A673 (cell line): ENCODE measurements around the gene WDR82.

Experiments used
- EZH2 ChIP-seq: fragments of 200-600 bp; sonication (generic); IDR thresholded peaks from 2 replicates; pipeline ENCODE4 v1.6.1; 2017; ENCODE audit warnings: borderline replicate concordance, low read depth, mild to moderate bottlenecking, mixed read lengths, antibody characterized with exemption, low read length; ENCODE audit not compliant: poor library complexity, severe bottlenecking
- TF ChIP-seq, protein P1 (sequence below): fragments of 300-800, 200-600 bp; sonication (generic); conservative IDR thresholded peaks from 2 replicates; pipeline ENCODE4 v1.5.1; 2017; ENCODE audit warnings: low read depth, mild to moderate bottlenecking, antibody characterized with exemption, low read length, moderate library complexity, mixed read lengths

DNA sequence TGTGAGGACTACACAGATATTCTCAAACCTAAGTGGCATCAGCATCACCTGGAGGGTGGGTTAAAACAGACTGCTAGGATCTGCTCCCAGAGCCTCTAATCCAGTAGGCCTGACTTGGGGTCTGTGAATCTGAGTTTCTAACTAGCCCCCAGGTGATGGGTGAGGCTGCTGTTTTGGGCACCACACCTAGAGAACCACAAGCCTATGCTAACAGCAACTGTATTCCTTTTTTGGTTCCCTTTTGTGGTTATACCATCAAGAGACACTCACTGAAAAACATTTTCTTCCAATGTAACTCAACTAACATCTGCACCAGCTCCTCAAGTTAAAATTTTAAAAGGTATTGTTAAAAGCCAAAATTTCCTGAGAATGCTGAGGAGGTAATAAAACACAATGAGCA lies 16.0 kb downstream of the WDR82 start:
- TF ChIP-seq, protein P1, sequence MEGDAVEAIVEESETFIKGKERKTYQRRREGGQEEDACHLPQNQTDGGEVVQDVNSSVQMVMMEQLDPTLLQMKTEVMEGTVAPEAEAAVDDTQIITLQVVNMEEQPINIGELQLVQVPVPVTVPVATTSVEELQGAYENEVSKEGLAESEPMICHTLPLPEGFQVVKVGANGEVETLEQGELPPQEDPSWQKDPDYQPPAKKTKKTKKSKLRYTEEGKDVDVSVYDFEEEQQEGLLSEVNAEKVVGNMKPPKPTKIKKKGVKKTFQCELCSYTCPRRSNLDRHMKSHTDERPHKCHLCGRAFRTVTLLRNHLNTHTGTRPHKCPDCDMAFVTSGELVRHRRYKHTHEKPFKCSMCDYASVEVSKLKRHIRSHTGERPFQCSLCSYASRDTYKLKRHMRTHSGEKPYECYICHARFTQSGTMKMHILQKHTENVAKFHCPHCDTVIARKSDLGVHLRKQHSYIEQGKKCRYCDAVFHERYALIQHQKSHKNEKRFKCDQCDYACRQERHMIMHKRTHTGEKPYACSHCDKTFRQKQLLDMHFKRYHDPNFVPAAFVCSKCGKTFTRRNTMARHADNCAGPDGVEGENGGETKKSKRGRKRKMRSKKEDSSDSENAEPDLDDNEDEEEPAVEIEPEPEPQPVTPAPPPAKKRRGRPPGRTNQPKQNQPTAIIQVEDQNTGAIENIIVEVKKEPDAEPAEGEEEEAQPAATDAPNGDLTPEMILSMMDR, result no peak
- no peak for TF ChIP-seq EZH2
